HepG2 (cell line): ENCODE results near the gene TMEM117. TPM values are rescaled to one million over a fixed set of nuclear protein-coding genes. Genes with fewer than 3 reads are reported as not detected.

Experiments
- GLI4 ChIP-seq: sonication (generic); formaldehyde crosslinking; IDR thresholded peaks from 2 replicates; pipeline ENCODE4 v1.5.1; 2020; ENCODE audit warnings: missing genetic modification reagents, mild to moderate bottlenecking, moderate library complexity, borderline replicate concordance
- HMGA1 ChIP-seq: sonication (generic); formaldehyde crosslinking; conservative IDR thresholded peaks from 2 replicates; pipeline ENCODE4 v1.4.0; 2020; ENCODE audit warnings: missing genetic modification reagents
- KLF6 ChIP-seq: IDR thresholded peaks from 2 replicates; pipeline ENCODE4 v1.8.0; 2016; ENCODE audit warnings: missing biosample characterization, missing genetic modification reagents
- PAWR ChIP-seq: sonication (generic); formaldehyde crosslinking; IDR thresholded peaks from 2 replicates; pipeline ENCODE4 v1.4.0; 2020; ENCODE audit warnings: missing genetic modification reagents, mild to moderate bottlenecking, borderline replicate concordance
- PCBP2 ChIP-seq: fragments of 200-400 bp; formaldehyde crosslinking; optimal IDR thresholded peaks from 2 replicates; pipeline ENCODE3; 2018; ENCODE audit warnings: low read length, low read depth; ENCODE audit not compliant: poor library complexity, severe bottlenecking
- REPIN1 ChIP-seq: sonication (generic); formaldehyde crosslinking; IDR thresholded peaks from 2 replicates; pipeline ENCODE4 v1.8.0; 2022; ENCODE audit warnings: missing genetic modification reagents, low read depth, mild to moderate bottlenecking, borderline replicate concordance
- SATB2 ChIP-seq: sonication (generic); formaldehyde crosslinking; IDR thresholded peaks from 2 replicates; pipeline ENCODE4 v1.5.0; 2020; ENCODE audit warnings: missing genetic modification reagents
- TCF7 ChIP-seq: sonication (generic); IDR thresholded peaks from 2 replicates; pipeline ENCODE4 v1.6.1; 2016; ENCODE audit warnings: antibody characterized with exemption, low read depth
- ZBTB14 ChIP-seq: sonication (generic); formaldehyde crosslinking; IDR thresholded peaks from 2 replicates; pipeline ENCODE4 v1.4.0; 2020; ENCODE audit warnings: missing genetic modification reagents
- ZBTB20 ChIP-seq: sonication (generic); formaldehyde crosslinking; IDR thresholded peaks from 2 replicates; pipeline ENCODE4 v1.8.1; 2023; ENCODE audit warnings: missing genetic modification reagents, low read depth, mild to moderate bottlenecking, borderline replicate concordance
- ZBTB34 ChIP-seq: sonication (generic); formaldehyde crosslinking; IDR thresholded peaks from 2 replicates; pipeline ENCODE4 v1.8.0; 2022; ENCODE audit warnings: mild to moderate bottlenecking, missing genetic modification reagents
- ZNF225 ChIP-seq: sonication (generic); formaldehyde crosslinking; IDR thresholded peaks from 2 replicates; pipeline ENCODE4 v1.4.0; 2020; ENCODE audit warnings: mild to moderate bottlenecking, missing genetic modification reagents
- ZNF234 ChIP-seq: sonication (generic); formaldehyde crosslinking; conservative IDR thresholded peaks from 2 replicates; pipeline ENCODE4 v1.5.1; 2020; ENCODE audit warnings: mild to moderate bottlenecking, missing genetic modification reagents
- ZNF333 ChIP-seq: sonication (generic); formaldehyde crosslinking; IDR thresholded peaks from 2 replicates; pipeline ENCODE4 v1.4.0; 2020; ENCODE audit warnings: mild to moderate bottlenecking, missing genetic modification reagents, borderline replicate concordance
- ZNF747 ChIP-seq: sonication (generic); formaldehyde crosslinking; IDR thresholded peaks from 2 replicates; pipeline ENCODE4 v1.8.1; 2023; ENCODE audit warnings: missing genetic modification reagents, mild to moderate bottlenecking, borderline replicate concordance
- polyA plus RNA-seq, 8 experiments: library from polyadenylated mRNA; depleted of rRNA in 3 of 8; stranded (reverse) in 7 of 8; unstranded in 1 of 8; fragments of >200 nt; fragmentation: Illumina TruSeq in 4 of 8; extraction: Trizol in 4 of 8; gene quantifications; 2 replicates each; pipeline versions ENCODE4 v1.2.1 to v1.2.3, GENCODE V29; 2011 to 2016; ENCODE audit warnings: low read depth in 4 of 8, missing spikeins in 1 of 8, mixed read lengths in 1 of 8; ENCODE audit not compliant: insufficient read depth in 1 of 8
- total RNA-seq, 5 experiments: library from RNA; depleted of rRNA; stranded (reverse); fragments of >200 nt; fragmentation: Illumina TruSeq; extraction: Trizol; gene quantifications; 2 replicates each; pipeline ENCODE4 v1.2.3, GENCODE V29; 2016; ENCODE audit warnings: low read depth in 1 of 5
- TF ChIP-seq, protein P1 (sequence below): sonication (generic); formaldehyde crosslinking; IDR thresholded peaks from 2 replicates; pipeline ENCODE4 v1.4.0; 2020; ENCODE audit warnings: mild to moderate bottlenecking, low read depth, missing genetic modification reagents

Gene TMEM117
- total and polyA plus RNA-seq, 2 of the 13 experiments (the other 11 are each of a cell fraction or from before 2014, with no cell fraction given): 2.8 to 8.5 TPM

- TF ChIP-seq REPIN1 (CRISPR knock-in tag): no peak
- no peak for TF ChIP-seq PAWR (CRISPR knock-in tag)
- 0 out of 2 replicates have a peak, but pooled peaks have one; percentile 58 for TF ChIP-seq GLI4 (CRISPR knock-in tag)
- TF ChIP-seq ZNF234 (CRISPR knock-in tag): no peak
- peak; percentile 77 for TF ChIP-seq KLF6 (CRISPR knock-in tag)
- peak; percentile 66; the same call in 1 of the 2 replicates for TF ChIP-seq ZNF747
- TF ChIP-seq, protein P1, sequence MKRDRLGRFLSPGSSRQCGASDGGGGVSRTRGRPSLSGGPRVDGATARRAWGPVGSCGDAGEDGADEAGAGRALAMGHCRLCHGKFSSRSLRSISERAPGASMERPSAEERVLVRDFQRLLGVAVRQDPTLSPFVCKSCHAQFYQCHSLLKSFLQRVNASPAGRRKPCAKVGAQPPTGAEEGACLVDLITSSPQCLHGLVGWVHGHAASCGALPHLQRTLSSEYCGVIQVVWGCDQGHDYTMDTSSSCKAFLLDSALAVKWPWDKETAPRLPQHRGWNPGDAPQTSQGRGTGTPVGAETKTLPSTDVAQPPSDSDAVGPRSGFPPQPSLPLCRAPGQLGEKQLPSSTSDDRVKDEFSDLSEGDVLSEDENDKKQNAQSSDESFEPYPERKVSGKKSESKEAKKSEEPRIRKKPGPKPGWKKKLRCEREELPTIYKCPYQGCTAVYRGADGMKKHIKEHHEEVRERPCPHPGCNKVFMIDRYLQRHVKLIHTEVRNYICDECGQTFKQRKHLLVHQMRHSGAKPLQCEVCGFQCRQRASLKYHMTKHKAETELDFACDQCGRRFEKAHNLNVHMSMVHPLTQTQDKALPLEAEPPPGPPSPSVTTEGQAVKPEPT (CRISPR knock-in tag): peak; percentile 41; the same call in 1 of the 2 replicates
- peak; percentile 16; the same call in 1 of the 2 replicates for TF ChIP-seq ZBTB14
- TF ChIP-seq ZBTB20 (CRISPR knock-in tag): no peak
- TF ChIP-seq ZNF225 (CRISPR knock-in tag): no peak
- no peak for TF ChIP-seq ZNF333
- TF ChIP-seq TCF7: no peak
- no peak for TF ChIP-seq PCBP2
- no peak for TF ChIP-seq SATB2
- no peak for TF ChIP-seq ZBTB34
- TF ChIP-seq HMGA1 (CRISPR knock-in tag): no peak
Observed at GRCh38 chr12:43805860-43806736, 29.8 kb upstream of the TMEM117 start, which contains the start of gene TWF1 (continued).
